K562 (cell line): ENCODE results near the gene SMIM12. TPM values are rescaled to one million over a fixed set of nuclear protein-coding genes. Genes with fewer than 3 reads are reported as not detected.
A peak's percentile ranks its signal among the peaks of the same experiment; 100 is the strongest.

Experiments used
- BCL6 ChIP-seq: fragments of 250-450 bp; sonication (Bioruptor Pico); IDR thresholded peaks from 2 replicates; pipeline ENCODE4 v1.4.0; 2020
- CREB5 ChIP-seq: fragments of 250-450 bp; sonication (Bioruptor Pico); IDR thresholded peaks from 2 replicates; pipeline ENCODE4 v1.5.0; 2020; ENCODE audit warnings: mild to moderate bottlenecking
- CXXC5 ChIP-seq: fragments of 250-450 bp; sonication (Bioruptor Pico); IDR thresholded peaks from 2 replicates; pipeline ENCODE4 v1.8.0; 2022; ENCODE audit warnings: inconsistent platforms, mild to moderate bottlenecking, moderate library complexity
- E2F1 ChIP-seq: sonication (generic); formaldehyde crosslinking; IDR thresholded peaks from 2 replicates; pipeline ENCODE4 v1.8.1; 2023; ENCODE audit warnings: mild to moderate bottlenecking, missing genetic modification reagents, moderate library complexity
- KDM2B ChIP-seq: fragments of 250-450 bp; sonication (Bioruptor Pico); IDR thresholded peaks from 2 replicates; pipeline ENCODE4 v1.8.0; 2021; ENCODE audit warnings: mild to moderate bottlenecking, moderate library complexity
- NEUROD1 ChIP-seq: fragments of 150-350 bp; IDR thresholded peaks from 2 replicates; pipeline ENCODE4 v1.6.1; 2014; ENCODE audit warnings: borderline replicate concordance, low read length, low read depth; ENCODE audit not compliant: partially characterized antibody
- PHF21A ChIP-seq: fragments of 450-650 bp; IDR thresholded peaks from 2 replicates; pipeline ENCODE4 v1.6.1; 2017; ENCODE audit warnings: low read depth, borderline replicate concordance
- RAD21 ChIP-seq, 2 experiments: fragments of 250-450 bp in 1 of 2; fragments of 450-650 bp in 1 of 2; sonication (Bioruptor Pico) in 1 of 2; formaldehyde crosslinking in 1 of 2; IDR thresholded peaks in 1 of 2; conservative IDR thresholded peaks in 1 of 2; 2 replicates each; pipeline versions ENCODE4 v1.4.0 to v1.8.0; 2020 to 2022; ENCODE audit warnings: mild to moderate bottlenecking in 2 of 2, moderate library complexity in 1 of 2
- RBM15 ChIP-seq: fragments of 200-400 bp; formaldehyde crosslinking; IDR thresholded peaks from 2 replicates; pipeline ENCODE4 v1.6.1; 2018; ENCODE audit warnings: mild to moderate bottlenecking, low read length, moderate library complexity; ENCODE audit not compliant: insufficient read depth
- RREB1 ChIP-seq: fragments of 250-450 bp; sonication (Bioruptor Pico); IDR thresholded peaks from 2 replicates; pipeline ENCODE4 v1.4.0; 2020
- TAF9B ChIP-seq: fragments of 450-650 bp; IDR thresholded peaks from 2 replicates; pipeline ENCODE4 v1.6.1; 2018; ENCODE audit warnings: mild to moderate bottlenecking; ENCODE audit not compliant: partially characterized antibody
- USF1 ChIP-seq: sonication (generic); formaldehyde crosslinking; IDR thresholded peaks from 2 replicates; pipeline ENCODE4 v1.9.0; 2022; ENCODE audit warnings: mild to moderate bottlenecking, missing genetic modification reagents
- ZBTB49 ChIP-seq: sonication (generic); formaldehyde crosslinking; IDR thresholded peaks from 2 replicates; pipeline ENCODE4 v1.8.0; 2022; ENCODE audit warnings: missing genetic modification reagents, mild to moderate bottlenecking, borderline replicate concordance
- ZEB2 ChIP-seq: fragments of 450-650 bp; IDR thresholded peaks from 2 replicates; pipeline ENCODE4 v1.6.1; 2016
- ZNF57 ChIP-seq: fragments of 450-650 bp; formaldehyde crosslinking; IDR thresholded peaks from 2 replicates; pipeline ENCODE4 v1.4.0; 2020; ENCODE audit warnings: mild to moderate bottlenecking, moderate library complexity
- polyA plus RNA-seq, 8 experiments: library from polyadenylated mRNA; depleted of rRNA in 4 of 8; stranded (reverse) in 5 of 8; unstranded in 3 of 8; fragments of >200 nt; fragmentation: Nextera tagmentation in 2 of 8; fragmentation: Illumina TruSeq in 1 of 8; extraction: Ambion mirVana in 2 of 8; extraction: Trizol in 1 of 8; gene quantifications; 2 replicates each; pipeline versions ENCODE4 v1.2.1 to v1.2.3, GENCODE V29; 2011 to 2014; ENCODE audit warnings: inconsistent platforms in 1 of 8, missing spikeins in 1 of 8
- total RNA-seq, 7 experiments: library from RNA; depleted of rRNA in 6 of 7; stranded (reverse); fragments of >200 nt in 6 of 7; fragmentation: Illumina TruSeq in 2 of 7; extraction: Trizol in 2 of 7; gene quantifications; 2 replicates each; pipeline versions ENCODE4 v1.2.1 to v1.2.3, GENCODE V29; 2011 to 2021; ENCODE audit warnings: low replicate concordance in 1 of 7

Gene SMIM12
- total and polyA plus RNA-seq, 9 of the 15 experiments (the other 6 are each of a cell fraction or from before 2014, with no cell fraction given) = 51.7 to 112 (median 63.9) TPM

GRCh38 chr1:34859446-34860200 is at the start of gene SMIM12 (continued):
- TF ChIP-seq USF1 = peak; percentile 78
- TF ChIP-seq RREB1 (CRISPR knock-in tag) = 0 out of 2 replicates have a peak, but pooled peaks have one; percentile 31
- no peak for TF ChIP-seq CREB5
- TF ChIP-seq TAF9B = peak; percentile 67
- TF ChIP-seq RAD21 (CRISPR knock-in tag; conservative IDR thresholded peaks at IDR 0.05 in 1 of 2, IDR thresholded peaks at IDR 0.05 in 1 of 2) = no peak
- TF ChIP-seq BCL6 (CRISPR knock-in tag) = no peak
- peak; percentile 43; the same call in 1 of the 2 replicates for TF ChIP-seq ZEB2
- TF ChIP-seq ZNF57 (CRISPR knock-in tag) = no peak
- TF ChIP-seq PHF21A = no peak
- peak; percentile 66; the same call in 1 of the 2 replicates for TF ChIP-seq ZBTB49
- peak; percentile 88; the same call in 1 of the 2 replicates for TF ChIP-seq E2F1
- no peak for TF ChIP-seq KDM2B (CRISPR knock-in tag)
- TF ChIP-seq RBM15 = no peak
- peak; percentile 72 for TF ChIP-seq NEUROD1
- TF ChIP-seq CXXC5 (CRISPR knock-in tag) = peak; percentile 98
